Hippocampal formation (tissue), 2 donors: ENCODE results near the gene MYORG.
A peak's percentile ranks its signal among the peaks of the same experiment; 100 is the strongest.

Experiments used
- DNase-seq, 2 donors: peaks; one replicate each; lab custom pipeline; 2025; lab: John Stamatoyannopoulos, UW

Gene MYORG

GRCh38 chr9:34384368-34385165 lies 7.9 kb upstream of the MYORG start:
- no peak for DNase-seq

GRCh38 chr9:34383904-34384303 lies 7.2 kb upstream of the MYORG start:
- no peak for DNase-seq

- no peak for DNase-seq
Measured at GRCh38 chr9:34382879-34383278, 6.2 kb upstream of the MYORG start.

- no peak for DNase-seq
Measured at GRCh38 chr9:34382054-34382453, 5.4 kb upstream of the MYORG start.

GRCh38 chr9:34381323-34381722 lies 4.6 kb upstream of the MYORG start:
- no peak for DNase-seq

- peak; percentile 34 to 73 for DNase-seq
Measured at GRCh38 chr9:34380511-34381315, 4.0 kb upstream of the MYORG start.

GRCh38 chr9:34380034-34380510 lies 3.4 kb upstream of the MYORG start:
- DNase-seq: no peak

- DNase-seq: peak; percentile 78 to 79
Measured at GRCh38 chr9:34379334-34380033, 2.8 kb upstream of the MYORG start.

- DNase-seq: no peak
Measured at GRCh38 chr9:34378376-34379060, 1.8 kb upstream of the MYORG start.

GRCh38 chr9:34377404-34377746 lies 677 bp upstream of the MYORG start:
- no peak for DNase-seq

GRCh38 chr9:34375901-34376595 lies 650 bp downstream of the MYORG start:
- DNase-seq: peak in 1 of 2 donors; percentile 15

- DNase-seq: no peak
Measured at GRCh38 chr9:34374905-34375552, 1.7 kb downstream of the MYORG start.

- no peak for DNase-seq
Measured at GRCh38 chr9:34374339-34374738, 2.4 kb downstream of the MYORG start.

GRCh38 chr9:34373749-34374148 lies 2.9 kb downstream of the MYORG start:
- no peak for DNase-seq

GRCh38 chr9:34372467-34373011 lies 4.2 kb downstream of the MYORG start:
- no peak for DNase-seq

GRCh38 chr9:34371886-34372466 lies 4.7 kb downstream of the MYORG start:
- no peak for DNase-seq

GRCh38 chr9:34370970-34371880 lies 5.5 kb downstream of the MYORG start:
- no peak for DNase-seq

GRCh38 chr9:34370335-34370969 lies 6.2 kb downstream of the MYORG start:
- no peak for DNase-seq

- no peak for DNase-seq
Measured at GRCh38 chr9:34369636-34370035, 7.1 kb downstream of the MYORG start.
